Measurements from ENCODE around the gene STK32B.
"Not testable (repeated sequence)": the region's sequence is repeated elsewhere in the genome, so short reads cannot be mapped to it uniquely, and the experiment has no call there.

Gene STK32B

GRCh38 chr4:5212255-5213013 lies 161.2 kb downstream of the STK32B start:
- DNase-seq, result no peak

- no peak for DNase-seq
Measured at GRCh38 chr4:5213087-5213595, 161.9 kb downstream of the STK32B start.

GRCh38 chr4:5215321-5215720 lies 164.0 kb downstream of the STK32B start:
- DNase-seq, result no peak

- no peak for DNase-seq
Measured at GRCh38 chr4:5217421-5217820, 166.1 kb downstream of the STK32B start.

- peak in 1 of 14 donors; percentile 51 for DNase-seq
Measured at GRCh38 chr4:5218376-5219069, 167.2 kb downstream of the STK32B start.

- DNase-seq, result no peak
Measured at GRCh38 chr4:5220028-5220427, 168.7 kb downstream of the STK32B start.

- DNase-seq, result no peak
Measured at GRCh38 chr4:5222047-5222446, 170.8 kb downstream of the STK32B start.

GRCh38 chr4:5222951-5223350 lies 171.7 kb downstream of the STK32B start:
- DNase-seq, result peak in 1 of 14 donors; percentile 46

GRCh38 chr4:5224340-5224739 lies 173.1 kb downstream of the STK32B start:
- DNase-seq, result no peak

- no peak for DNase-seq
Measured at GRCh38 chr4:5232549-5232948, 181.3 kb downstream of the STK32B start.

GRCh38 chr4:5237086-5237660 lies 185.9 kb downstream of the STK32B start:
- no peak for DNase-seq

- DNase-seq, result no peak
Measured at GRCh38 chr4:5238173-5238572, 186.9 kb downstream of the STK32B start.

GRCh38 chr4:5247061-5247460 lies 195.8 kb downstream of the STK32B start:
- DNase-seq, result not testable (repeated sequence)

- no peak for DNase-seq
Measured at GRCh38 chr4:5247735-5248134, 196.5 kb downstream of the STK32B start.

GRCh38 chr4:5249727-5250126 lies 198.4 kb downstream of the STK32B start:
- no peak for DNase-seq

- not testable (repeated sequence) for DNase-seq
Measured at GRCh38 chr4:5250536-5250935, 199.3 kb downstream of the STK32B start.

GRCh38 chr4:5256421-5256820 lies 205.1 kb downstream of the STK32B start:
- DNase-seq, result no peak

GRCh38 chr4:5257086-5257485 lies 205.8 kb downstream of the STK32B start:
- DNase-seq, result no peak

GRCh38 chr4:5259471-5259870 lies 208.2 kb downstream of the STK32B start:
- DNase-seq, result no peak

- DNase-seq, result no peak
Measured at GRCh38 chr4:5260121-5260520, 208.8 kb downstream of the STK32B start.

- DNase-seq, result no peak
Measured at GRCh38 chr4:5261866-5262265, 210.6 kb downstream of the STK32B start.

GRCh38 chr4:5266991-5267390 lies 215.7 kb downstream of the STK32B start:
- DNase-seq, result no peak

- no peak for DNase-seq
Measured at GRCh38 chr4:5267408-5267807, 216.1 kb downstream of the STK32B start.
